ACHN (cell line): ENCODE data around the gene LDLRAD3.
"Not testable (repeated sequence)": the region's sequence is repeated elsewhere in the genome, so short reads cannot be mapped to it uniquely, and the experiment has no call there.

ENCODE experiments used
- DNase-seq: peaks from one replicate; pipeline ENCODE4 v3.0.0-alpha.2; 2015
- in situ Hi-C: cut with HindIII; loops from 2 replicates; pipeline ENCODE4 v1.10.0; 2017; ENCODE audit warnings: low sequenced_read_pairs, low pct_ligation_motif_present, low pct_unique_long_range_greater_than_20kb

LDLRAD3 gene

GRCh38 chr11:36155124-36155561 lies 211.3 kb downstream of the LDLRAD3 start:
- in situ Hi-C loops: loop anchor here (25.0 kb wide), 1 partner anchor 107 kb away; no protein-coding TSS in a partner anchor
- DNase-seq: no peak

DNA sequence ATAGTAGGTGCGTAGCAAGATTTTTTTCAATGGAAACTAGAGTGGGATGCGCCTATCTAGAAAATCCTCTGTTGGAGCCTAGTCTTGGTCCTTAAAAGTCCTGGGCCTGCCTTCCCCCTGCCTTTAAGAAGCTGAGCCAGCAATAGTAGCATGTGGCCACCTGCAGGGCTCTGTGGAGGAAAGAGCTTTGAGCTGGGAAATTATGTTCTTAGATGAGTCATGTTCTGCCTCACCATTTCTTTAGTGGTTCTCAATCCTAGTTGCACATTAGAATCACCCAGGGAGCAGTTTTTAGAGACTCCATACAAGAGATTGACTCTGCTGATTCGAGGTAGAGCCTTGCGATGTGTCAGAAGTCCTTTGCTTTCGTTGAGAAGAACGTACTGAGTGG lies 211.9 kb downstream of the LDLRAD3 start:
- in situ Hi-C loops: loop anchor here (25.0 kb wide), 1 partner anchor 107 kb away; no protein-coding TSS in a partner anchor
- peak; percentile 8 for DNase-seq

- no peak for DNase-seq
- in situ Hi-C loops: loop anchor here (25.0 kb wide), 1 partner anchor 106 kb away; no protein-coding TSS in a partner anchor
Observed at GRCh38 chr11:36156161-36156816, 212.4 kb downstream of the LDLRAD3 start.

GRCh38 chr11:36156817-36157519 lies 213.1 kb downstream of the LDLRAD3 start:
- in situ Hi-C loops: loop anchor here (25.0 kb wide), 1 partner anchor 105 kb away; no protein-coding TSS in a partner anchor
- DNase-seq: no peak

DNA sequence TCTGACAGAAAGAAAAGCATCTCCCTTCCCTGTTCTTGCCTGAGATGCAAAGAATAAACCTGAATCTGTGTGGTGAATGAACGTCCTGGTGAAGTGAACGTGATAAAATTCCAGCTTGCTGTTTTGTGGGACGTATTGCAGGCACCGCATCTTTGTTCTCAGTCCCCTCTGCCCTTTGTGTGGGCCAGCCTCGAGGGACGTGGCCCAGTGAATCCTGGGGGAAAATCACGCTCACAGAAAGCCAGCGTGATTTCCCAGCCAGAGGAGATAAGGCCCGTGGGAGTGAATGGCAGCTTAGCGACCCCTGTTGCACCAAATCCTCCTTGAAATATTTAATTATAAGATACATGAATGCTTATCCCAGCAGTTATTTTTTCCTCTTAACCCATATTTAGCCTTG lies 216.2 kb downstream of the LDLRAD3 start:
- DNase-seq: no peak
- in situ Hi-C loops: loop anchor here (25.0 kb wide), 1 partner anchor 102 kb away; no protein-coding TSS in a partner anchor

- DNase-seq: no peak
- in situ Hi-C loops: loop anchor here (25.0 kb wide), 1 partner anchor 101 kb away; no protein-coding TSS in a partner anchor
Observed at GRCh38 chr11:36161572-36161971, 217.7 kb downstream of the LDLRAD3 start.

DNA sequence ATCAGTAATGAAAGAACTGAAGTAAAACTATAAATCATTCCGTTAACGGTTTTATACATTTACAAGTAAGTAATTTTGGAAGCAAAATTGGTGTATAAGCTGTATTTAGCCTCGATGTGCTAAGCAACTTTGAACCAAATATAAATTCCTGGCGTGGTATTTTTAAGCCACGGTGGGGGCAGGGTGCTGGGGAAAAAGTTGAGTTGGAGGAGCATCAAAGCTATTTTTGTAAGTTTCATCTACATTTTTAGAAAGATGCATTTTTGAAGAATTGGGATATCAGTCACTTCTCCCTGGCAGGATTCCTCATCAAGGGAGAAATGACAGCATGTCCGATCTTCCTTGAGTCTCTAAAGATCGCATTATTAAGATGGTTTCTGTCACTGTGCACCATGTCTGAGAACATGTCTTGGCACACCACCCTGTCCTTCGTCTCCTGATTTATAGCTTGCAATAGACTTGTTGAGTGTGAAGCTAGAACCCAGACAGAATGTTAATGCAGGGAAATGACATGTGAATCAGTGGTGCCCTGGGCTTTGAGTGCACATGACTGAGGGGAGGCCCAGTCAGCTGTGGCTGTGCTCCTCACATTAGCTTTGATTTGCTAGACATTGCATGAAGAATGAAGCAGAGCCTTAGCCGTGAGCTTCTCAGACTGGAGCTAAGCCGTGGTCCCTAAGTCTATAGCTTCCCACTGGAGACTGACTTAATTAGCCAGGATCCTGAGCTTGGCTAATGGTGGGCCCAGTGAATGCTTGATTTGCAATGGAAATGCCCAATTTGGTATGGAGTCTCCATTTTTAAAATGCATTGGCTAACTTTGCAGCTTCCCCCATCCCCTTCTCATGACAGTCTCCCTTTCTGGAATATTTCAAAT lies 218.4 kb downstream of the LDLRAD3 start:
- DNase-seq: no peak
- in situ Hi-C loops: loop anchor here (25.0 kb wide), 1 partner anchor 100 kb away; no protein-coding TSS in a partner anchor

GRCh38 chr11:36162883-36163434 lies 219.1 kb downstream of the LDLRAD3 start:
- no peak for DNase-seq
- in situ Hi-C loops: loop anchor here (25.0 kb wide), 1 partner anchor 99 kb away; no protein-coding TSS in a partner anchor

GRCh38 chr11:36164506-36165250 lies 220.8 kb downstream of the LDLRAD3 start:
- in situ Hi-C loops: loop anchor here (25.0 kb wide), 1 partner anchor 98 kb away; no protein-coding TSS in a partner anchor

DNA sequence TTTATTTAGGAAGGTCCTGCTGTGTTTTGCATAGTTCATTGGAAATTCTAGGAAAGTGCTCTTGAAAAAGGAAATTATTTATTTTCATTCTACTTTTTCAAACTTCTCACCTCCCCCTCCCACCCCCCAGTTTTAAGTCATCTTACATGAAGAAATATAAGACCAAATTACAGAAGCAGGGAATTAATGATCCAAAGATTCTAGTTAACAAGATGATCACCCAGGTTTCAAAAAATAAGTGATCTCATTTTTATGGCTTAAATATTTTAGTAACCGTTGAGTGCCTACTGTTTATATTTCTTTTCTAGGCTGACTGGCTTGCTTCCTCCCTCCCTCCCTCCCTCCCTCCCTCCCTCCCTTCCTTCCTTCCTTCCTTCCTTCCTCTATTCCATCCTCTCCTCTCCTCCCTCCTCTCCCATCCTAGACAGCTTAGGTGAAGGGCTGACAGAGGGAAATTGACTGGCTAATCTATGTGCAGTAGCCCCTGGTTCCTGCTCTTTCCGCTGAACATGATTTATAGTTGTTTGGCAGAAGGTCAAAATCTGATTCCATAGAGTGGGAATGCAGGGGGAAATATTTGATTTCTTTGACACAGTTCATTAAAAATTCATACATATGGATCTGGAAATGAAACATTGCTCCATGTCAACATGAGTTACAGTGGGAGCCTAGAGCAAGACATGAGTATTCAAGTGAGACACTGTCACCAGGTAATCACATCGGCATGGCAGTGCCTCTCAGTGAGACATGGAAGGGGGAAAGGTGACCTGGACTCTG lies 221.9 kb downstream of the LDLRAD3 start:
- DNase-seq: peak; percentile 29
- in situ Hi-C loops: loop anchor here (25.0 kb wide), 1 partner anchor 96 kb away; no protein-coding TSS in a partner anchor

More at GRCh38 chr11:36164506-36165250, 220.8 kb downstream of the LDLRAD3 start:
- peak; percentile 8 for DNase-seq

DNA sequence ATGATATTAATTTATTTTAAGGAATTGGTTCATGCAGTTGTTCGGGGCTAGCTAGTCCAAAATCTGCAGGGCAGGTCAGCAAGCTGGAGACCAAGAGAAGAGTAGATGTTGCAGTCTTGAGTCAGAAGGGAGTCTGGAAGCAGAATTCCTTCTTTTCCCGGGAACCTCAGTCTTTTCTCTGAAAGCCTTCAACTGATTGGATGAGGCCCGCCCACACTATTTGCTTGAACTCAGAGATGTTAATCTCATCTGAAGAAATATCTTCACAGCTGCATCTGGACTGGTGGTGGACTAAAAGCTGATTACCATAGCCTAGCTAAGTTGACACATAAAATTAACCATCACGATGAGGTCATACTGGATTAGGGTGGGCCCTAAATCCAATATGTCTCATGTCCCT lies 223.2 kb downstream of the LDLRAD3 start:
- in situ Hi-C loops: loop anchor here (25.0 kb wide), 1 partner anchor 95 kb away; no protein-coding TSS in a partner anchor
- DNase-seq: no peak

DNA sequence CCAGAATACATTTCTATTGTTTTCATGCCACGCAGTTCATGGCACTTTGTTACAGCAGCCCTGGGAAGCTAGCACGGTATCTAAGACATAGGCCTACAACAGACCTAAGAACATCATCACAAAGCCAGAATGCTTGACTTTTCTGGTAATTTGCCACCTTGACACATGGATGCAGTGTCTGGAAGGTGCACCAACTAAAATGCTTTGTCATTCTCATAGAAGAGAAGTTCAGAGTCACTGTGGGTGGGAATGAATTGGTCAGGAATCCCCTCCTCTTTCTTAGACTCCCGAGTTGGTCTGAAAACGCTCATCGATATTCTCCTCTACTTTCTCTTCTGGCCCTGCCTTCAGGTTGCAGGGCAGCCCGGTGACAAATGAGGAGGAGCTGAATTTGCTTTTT lies 223.9 kb downstream of the LDLRAD3 start:
- in situ Hi-C loops: loop anchor here (25.0 kb wide), 1 partner anchor 95 kb away; no protein-coding TSS in a partner anchor
- no peak for DNase-seq

DNA sequence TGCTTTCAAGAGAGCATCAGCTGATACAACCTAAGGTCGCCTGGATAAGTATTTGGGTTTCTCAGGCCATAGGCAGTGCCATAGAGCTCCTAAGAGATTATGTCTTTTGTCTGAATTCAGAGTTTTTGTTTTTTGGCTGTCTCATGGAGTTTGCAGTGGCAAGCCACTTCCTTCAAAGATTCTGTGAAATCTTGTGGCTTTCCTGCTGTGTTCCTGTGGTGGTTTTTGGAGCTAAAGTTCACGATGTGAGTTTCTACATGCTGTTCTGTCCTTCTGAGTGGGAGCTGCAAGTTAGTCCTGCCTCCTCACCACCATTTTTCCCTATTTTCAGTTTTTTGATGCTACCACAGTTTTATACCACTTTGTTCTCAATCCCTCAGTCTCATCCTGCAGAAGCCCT lies 234.0 kb downstream of the LDLRAD3 start:
- in situ Hi-C loops: no loop called here
- DNase-seq: no peak

DNA sequence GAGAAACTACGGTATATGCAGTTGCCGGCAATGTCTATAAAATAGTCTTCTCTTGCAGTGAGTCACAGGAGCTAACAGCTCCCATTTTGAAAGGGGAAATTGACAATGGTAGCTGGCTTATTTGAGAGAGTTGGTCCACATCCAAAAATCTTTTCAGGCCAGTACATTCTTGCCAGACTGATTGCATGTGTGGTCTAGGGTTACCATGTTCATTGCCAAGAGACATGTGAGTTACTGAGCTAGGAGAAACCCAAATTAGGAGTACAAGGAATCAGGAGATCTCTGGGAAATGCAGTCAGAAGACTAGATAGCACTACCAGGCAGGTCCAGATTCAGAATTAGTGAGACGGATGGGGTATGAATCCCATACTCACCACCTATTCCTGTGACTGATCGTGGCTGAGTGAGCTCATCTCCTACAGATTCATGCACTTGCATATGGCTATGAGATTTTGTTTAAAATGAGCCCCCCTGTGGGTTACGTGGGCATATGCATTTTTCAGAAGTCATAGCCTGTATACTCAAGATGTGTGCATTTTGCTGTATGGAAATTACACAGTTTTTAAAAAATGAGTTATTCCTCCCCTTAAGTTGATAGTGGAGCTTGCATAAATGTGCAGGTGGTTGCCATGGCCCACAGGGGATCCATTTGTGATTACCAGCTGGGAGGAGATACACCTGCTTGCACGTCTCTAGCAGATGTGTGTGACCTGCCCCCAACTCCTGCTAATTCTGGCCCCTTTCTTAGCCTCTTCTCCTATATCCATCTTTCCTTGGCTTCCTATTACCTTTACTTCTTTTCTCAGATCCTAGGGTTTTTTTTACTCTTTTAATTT lies 242.7 kb downstream of the LDLRAD3 start:
- DNase-seq: no peak
- in situ Hi-C loops: no loop called here

DNA sequence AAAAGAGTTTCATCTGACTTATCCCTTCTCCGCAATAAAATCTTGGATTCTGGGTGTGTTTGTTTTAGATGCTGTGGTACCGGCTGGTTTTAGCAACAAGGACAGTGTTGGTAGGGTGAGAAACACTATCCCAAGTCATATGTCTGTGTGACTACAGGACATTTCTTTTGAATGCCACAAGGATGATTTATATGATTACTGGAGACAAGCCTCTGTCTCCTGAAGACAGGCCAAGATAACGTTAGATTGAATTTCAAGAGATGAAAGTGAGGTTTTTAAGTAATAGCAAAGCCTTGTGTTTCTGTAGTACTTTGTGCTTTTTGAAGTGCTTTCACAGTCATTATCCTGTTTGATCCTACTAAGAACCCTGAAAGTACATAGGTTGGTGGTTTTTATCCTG lies 243.8 kb downstream of the LDLRAD3 start:
- in situ Hi-C loops: no loop called here

GRCh38 chr11:36189735-36190134 lies 245.9 kb downstream of the LDLRAD3 start:
- DNase-seq, in situ Hi-C loops: not testable (repeated sequence)

More for the DNA sequence above, 243.8 kb downstream of the LDLRAD3 start:
- DNase-seq: no peak
